ENCODE data around the gene PLXNA4.

- TF ChIP-seq CTCF (conservative IDR thresholded peaks at IDR 0.05; ENCODE audit: low read depth, low read length) (no peak), EZH2 (IDR thresholded peaks at IDR 0.05; ENCODE audit: borderline replicate concordance, low read depth, low read length, poor library complexity, severe bottlenecking) (no peak)
Observed at GRCh38 chr7:132161976-132162375, 414.3 kb downstream of the PLXNA4 start.

All from A673 (cell line).